GM12892 (cell line): ENCODE measurements around the gene DEAF1.

Source experiments
- POLR2A ChIP-seq: IDR thresholded peaks from 2 replicates; pipeline ENCODE4 v1.6.1; 2011; ENCODE audit warnings: low read depth, low read length, control low read depth
- POLR2AphosphoS5 ChIP-seq: IDR thresholded peaks from 2 replicates; pipeline ENCODE4 v1.6.1; 2011; ENCODE audit warnings: low read depth, low read length, control low read depth
- TAF1 ChIP-seq: IDR thresholded peaks from 2 replicates; pipeline ENCODE4 v1.6.1; 2011; ENCODE audit warnings: low read depth, mild to moderate bottlenecking, control low read depth, low read length, borderline replicate concordance

DNA sequence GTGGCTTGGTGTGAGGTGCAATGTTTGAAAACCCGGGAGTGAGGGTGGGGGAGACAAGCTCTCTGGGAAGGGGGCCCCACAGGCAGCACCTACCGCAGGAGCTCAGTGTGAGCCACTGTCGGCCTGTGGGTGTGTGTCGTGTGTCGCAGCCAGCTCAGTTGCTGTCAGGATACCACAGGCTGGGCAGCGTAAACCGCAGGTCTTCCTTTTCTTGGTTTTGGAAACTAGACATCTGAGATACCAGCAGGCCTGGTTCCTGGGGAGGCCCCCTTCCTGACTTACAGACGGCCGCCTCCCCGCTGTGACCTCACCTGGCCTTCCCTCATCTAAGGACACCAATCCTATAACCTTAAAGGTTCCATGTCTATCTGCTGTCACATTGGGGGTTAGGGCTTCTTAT lies 98.6 kb downstream of the DEAF1 start:
- no peak for TF ChIP-seq TAF1
- TF ChIP-seq POLR2A = no peak
- TF ChIP-seq POLR2AphosphoS5 = no peak
